Ureter (tissue), 1 donor: Measurements from ENCODE around the gene RBM23. TPM values are rescaled to one million over a fixed set of nuclear protein-coding genes. Genes with fewer than 3 reads are reported as not detected.
"Not testable (repeated sequence)": the region's sequence is repeated elsewhere in the genome, so short reads cannot be mapped to it uniquely, and the experiment has no call there.

Experiments used
- DNase-seq: peaks from one replicate; pipeline ENCODE4 v3.0.0-alpha.2; 2020; ENCODE audit warnings: low spot score
- total RNA-seq: library from RNA; stranded (reverse); gene quantifications from one replicate; pipeline ENCODE4 v1.2.4, GENCODE V29; 2023
- donor health status: DM: yes; HTN: yes; CAD: no.

The RBM23 gene
- total RNA-seq, 1 donor from 2014 or later = 84.4 TPM

GRCh38 chr14:22915886-22916521 lies 2.9 kb downstream of the RBM23 start:
- no peak for DNase-seq

GRCh38 chr14:22914836-22915235 lies 4.1 kb downstream of the RBM23 start:
- not testable (repeated sequence) for DNase-seq

DNA sequence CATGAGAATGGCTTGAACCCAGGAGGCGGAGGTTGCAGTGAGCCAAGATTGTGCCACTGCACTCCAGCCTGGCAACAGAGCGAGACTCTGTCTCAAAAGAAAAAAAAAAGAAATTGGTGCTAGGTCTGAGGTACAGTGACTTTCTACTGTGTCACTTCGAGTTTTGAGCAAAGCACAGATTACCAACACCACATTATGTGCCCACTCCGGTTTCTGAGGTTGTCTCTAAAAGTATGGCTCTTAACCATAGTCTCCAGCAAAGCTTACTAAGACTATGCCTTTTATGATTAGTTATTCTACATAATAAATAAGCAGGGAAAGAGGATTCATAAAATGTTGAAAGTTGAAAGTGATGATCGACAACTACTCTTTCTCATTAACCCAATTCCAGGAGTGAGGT lies 8.0 kb downstream of the RBM23 start:
- DNase-seq = no peak

DNA sequence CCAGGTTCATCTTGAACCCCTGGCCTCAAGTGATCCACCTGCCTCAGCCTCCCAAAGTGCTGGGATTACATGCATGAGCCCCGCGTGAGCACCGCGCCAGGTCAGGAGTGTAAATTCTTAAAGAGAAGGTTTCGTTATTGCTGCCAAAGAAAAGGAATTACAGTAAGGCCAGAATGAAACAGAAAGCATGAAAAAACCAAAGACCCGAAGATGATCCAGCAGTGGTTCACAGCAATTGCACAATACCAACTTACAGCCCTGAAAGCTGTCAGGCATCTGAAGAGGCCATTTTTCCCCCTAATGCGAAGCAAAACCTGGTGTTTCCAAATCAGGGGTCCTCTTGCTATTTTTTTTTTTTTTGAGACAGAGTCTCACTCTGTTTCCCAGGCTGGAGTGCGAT lies 10.3 kb downstream of the RBM23 start:
- DNase-seq = no peak

- DNase-seq = no peak
Observed at GRCh38 chr14:22907429-22907828, 11.5 kb downstream of the RBM23 start.

DNA sequence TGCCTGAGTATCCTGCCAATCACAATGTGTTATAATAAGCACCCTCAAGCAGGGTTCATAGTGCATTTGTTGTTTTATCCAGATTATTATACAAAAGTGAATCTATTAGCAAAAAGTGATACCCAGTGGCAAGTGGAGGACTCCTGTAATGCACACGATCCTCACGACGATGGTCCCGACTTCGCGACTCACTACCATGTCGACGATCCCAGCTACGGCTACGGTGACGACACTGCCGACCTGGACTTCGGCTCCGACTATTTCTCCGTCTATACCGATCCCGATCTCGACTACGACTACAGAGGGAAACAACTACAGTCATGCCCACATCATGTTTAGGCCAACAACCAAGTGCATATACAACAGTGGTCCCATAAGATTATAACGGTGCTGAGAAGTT lies 12.9 kb downstream of the RBM23 start:
- no peak for DNase-seq

DNA sequence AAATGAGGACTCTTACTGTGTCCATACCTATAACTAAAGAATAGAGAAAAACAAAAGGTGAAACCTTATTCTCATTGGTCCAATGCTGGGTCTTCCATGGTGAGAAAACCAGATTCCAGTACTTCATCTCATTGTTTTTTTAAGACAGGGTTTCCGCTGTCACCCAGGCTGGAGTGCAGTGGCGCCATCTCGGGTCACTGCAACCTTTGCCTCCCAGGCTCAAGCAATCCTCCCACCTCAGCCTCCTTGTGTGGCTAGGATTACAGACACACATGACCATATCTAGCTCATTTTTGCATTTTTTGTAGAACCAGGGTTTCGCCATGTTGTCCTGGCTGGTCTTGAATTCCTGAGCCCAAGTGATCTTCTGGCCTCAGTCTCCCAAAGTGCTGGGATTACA lies 13.3 kb downstream of the RBM23 start:
- DNase-seq = no peak

DNA sequence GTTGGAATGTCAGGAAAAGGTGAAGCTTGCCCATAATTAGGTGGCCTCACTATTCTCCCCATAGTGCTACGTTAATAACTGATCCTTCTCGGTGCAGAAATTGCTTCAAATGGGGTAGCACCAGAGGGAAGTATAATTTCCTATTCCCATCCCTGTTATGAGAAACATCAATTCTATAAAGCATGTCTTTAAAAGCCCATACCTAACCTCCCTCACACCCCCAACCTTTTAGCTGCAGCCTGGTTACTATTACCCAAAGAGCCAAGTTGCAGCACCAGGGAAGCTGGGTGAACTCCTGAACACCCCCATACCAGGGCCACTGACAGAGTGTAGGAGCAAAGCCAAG lies 15.2 kb downstream of the RBM23 start:
- DNase-seq = no peak

DNA sequence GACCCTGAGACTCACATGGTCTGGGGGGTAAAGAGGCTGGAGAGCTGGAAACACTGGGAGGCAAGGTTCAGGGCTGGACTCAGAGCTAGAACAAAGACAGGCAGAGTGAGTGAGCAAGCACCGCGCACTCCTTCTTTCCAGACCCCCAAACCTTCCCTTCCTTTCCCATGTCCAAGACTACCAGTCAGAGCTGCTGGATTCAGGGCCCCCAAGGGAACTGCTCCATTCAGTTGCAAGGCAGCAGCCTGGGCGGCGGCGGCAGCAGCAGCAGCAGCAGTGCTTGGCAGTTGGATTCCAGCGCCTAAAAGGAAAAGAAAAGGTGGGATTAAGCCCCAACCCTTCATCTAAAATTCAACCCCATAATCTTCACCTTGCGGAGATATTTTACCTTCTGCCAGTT lies 17.1 kb downstream of the RBM23 start:
- DNase-seq = no peak

DNA sequence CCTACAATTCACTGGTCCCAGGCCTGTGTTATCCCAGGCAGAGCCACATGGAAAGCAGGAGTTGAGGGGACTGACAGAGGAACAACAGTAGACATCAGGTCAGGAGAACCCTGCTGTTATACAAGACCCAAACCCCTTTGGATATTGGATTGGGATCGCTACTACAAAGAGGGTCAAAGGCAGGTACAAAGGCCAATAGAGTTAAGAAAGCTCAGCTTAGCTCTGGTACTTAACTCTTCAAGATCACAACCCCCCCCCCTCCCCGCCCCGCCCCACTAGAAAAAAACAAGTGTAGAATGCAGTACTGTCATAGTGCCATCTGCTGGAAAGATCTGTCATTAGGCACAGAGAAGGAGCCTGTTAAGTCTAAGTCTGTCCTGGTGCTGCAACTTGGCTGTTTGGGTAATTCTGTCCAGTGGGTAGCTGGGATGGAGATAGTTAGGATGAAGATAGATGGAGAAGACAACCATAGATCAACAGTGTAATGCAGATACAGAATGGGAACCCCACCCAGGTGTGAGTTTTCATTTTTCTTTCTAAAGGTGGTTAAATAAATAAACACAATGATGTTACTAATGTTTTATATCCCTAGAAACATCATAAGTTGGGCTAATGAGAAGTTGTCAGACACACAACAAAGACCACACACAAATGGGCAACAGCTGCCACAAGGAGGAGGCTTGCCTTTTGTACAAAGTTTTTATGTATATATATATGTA lies 18.7 kb downstream of the RBM23 start:
- no peak for DNase-seq

DNA sequence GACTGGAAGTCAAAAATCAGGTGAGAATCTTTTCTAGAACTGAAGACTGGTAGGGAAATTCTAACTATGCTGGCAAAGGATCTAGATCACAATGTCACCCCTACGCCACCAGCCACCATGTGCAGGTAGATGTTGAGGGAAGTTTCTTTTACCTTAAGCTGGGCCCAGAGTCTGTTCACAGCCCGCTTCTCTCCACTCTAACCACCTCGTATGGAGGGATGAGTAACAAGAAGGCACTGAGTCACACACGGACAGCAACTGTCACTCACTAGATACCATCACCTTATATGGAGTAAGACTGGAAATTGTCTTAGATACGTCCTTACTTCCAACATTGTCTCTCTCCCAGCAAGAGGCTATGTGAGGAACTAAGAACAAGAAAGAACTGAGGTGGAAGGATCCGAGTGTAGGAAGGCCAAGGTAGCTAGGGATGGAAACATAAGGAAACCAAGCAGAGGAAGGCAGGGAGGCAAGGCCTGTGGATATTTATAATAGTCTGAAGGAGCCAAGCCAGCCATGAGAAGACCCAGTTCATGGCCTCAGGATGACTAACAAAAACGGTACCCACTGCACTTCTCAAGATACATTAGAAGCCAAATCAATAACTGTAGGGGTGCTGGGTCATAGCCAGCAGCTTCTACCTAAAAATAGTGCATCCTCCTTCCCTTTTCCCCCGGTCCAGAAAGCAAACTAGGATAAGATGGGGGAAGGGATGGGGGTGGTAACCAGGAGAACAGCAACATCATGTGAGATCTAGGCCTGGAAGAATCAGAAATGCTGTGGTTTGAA lies 20.5 kb downstream of the RBM23 start:
- no peak for DNase-seq

GRCh38 chr14:22897357-22897756 lies 21.6 kb downstream of the RBM23 start:
- DNase-seq = no peak

- DNase-seq = no peak
Observed at GRCh38 chr14:22896760-22897159, 22.2 kb downstream of the RBM23 start.

DNA sequence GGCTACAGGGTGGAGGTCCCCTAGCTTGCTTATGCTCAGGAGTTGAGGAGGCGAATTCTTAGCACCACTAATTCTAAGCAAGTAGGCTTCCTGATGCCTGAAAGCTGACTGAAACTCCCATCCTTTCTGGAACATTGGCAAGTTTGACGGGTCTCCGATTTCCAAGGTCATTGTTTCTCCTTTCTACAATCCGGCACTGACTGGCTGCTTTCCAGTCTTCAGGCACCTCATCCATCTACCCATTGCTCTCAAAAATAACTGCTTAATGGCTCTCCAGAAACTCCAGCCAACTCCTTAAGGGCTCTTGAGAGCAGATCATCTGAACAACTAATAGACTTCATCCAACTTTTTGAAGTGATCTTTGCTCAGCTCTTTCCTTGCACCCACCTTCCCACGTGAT lies 22.6 kb downstream of the RBM23 start:
- DNase-seq = no peak

- DNase-seq = no peak
Observed at GRCh38 chr14:22895402-22895801, 23.5 kb downstream of the RBM23 start.

DNA sequence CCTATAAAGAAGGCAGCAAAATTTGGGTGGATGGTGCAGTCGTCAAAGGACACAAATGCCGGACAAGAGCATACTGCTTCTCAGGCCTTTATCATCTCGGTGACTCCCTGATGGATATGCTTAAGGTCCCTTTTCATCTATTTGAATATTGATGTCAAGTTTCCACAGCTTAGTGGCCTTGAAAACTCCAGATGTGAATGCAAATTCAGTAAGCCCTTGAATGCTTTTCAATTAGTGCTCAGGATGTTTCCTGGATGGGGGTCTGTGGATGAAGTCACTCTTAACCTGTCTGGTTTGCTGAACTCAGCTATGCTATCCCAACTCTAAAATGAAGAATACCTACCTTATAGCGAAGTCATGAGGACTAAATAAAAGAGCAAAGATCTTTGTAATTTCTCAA lies 25.2 kb downstream of the RBM23 start:
- DNase-seq = no peak

DNA sequence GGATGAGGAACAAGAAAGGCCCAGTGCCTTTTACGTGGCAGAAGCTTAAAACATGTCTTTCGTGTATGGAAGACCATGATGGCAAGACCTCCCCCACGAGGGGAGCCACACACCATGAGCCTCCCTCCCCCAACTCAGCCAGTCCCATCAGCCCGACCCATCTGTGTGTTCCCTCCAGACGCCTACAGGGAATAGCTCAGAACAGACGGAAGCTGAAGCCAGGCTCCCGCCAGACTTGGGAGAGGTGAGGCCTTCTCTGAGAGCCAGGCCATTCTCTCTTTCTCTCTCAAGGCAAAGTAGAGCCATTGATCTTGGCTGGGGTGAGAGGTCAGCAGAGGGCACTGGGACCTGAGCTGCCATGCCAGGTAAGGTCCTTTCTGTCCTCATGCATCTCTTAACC lies 26.5 kb downstream of the RBM23 start:
- no peak for DNase-seq

GRCh38 chr14:22890416-22890815 lies 28.5 kb downstream of the RBM23 start:
- no peak for DNase-seq

DNA sequence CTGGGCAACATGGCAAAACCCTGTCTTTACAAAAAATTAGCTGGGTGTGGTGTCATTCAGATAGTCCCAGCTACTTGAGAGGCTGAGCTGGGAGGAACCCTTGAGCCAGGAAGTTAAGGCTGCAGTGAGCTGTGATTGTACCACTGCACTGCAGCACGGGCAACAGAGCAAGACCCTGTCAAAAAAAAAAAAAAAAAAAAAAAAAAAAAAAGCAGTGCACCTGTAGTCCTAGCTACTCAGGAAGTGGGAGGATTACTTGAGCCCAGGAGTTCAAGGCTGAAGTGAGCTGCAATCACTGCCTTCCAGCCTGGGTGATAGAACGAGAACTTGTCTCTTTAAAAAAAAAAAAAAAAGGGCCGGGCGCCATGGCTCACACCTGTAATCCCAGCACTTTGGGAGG lies 30.3 kb downstream of the RBM23 start:
- DNase-seq = no peak

DNA sequence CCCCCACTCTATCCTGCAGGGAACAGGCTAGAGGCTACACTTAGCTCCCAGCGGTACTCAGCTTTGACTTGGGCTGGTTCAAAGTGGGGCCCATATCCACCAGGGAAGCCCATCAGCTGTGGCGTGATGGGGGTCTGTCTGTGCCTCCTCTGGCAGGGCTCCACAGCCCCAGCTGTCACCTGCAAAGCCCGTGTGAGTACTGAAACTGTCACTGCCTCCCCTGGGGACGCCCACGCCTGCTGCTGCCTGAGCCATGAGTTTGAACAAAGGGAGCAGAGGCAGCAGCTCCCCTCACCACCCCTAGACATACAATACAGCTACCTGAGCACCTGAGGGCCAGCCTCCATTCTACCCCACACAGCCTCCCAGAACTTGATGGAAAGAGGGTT lies 31.0 kb downstream of the RBM23 start:
- DNase-seq = no peak

DNA sequence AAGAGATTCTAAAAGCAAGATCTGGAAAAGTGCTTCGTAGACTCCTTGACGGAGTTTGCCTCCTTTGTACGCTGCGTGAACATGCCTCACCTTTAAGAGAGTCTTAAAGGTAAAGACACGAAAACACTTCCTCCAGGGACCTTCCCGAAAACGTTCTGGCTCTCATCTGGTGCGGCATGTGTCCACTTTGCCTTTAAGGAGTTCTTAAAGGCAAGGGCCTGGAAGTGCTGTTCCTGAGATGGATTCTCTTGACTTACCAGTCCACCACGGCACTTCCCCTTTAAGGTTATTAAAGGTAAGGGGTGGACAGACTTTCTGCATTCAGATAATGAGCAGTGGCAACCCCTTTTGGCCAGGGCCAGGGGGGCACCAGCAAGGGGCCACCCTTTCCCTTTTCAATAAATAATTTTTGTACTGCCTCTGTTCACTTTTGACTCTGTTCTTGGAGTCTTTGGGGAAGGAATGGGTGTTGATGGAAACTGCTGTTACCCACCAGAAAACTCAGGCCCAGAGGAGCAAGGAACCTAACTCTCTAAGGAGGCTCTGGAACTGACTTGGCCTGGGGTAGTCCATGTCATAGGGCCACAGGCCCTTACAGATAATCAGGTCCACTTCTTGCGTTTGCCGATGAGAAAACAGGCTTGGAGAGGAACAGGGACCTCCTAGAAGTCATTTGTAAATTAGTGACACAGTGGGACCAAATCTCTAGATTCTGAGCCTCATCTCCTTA lies 31.5 kb downstream of the RBM23 start:
- peak; percentile 81 for DNase-seq

DNA sequence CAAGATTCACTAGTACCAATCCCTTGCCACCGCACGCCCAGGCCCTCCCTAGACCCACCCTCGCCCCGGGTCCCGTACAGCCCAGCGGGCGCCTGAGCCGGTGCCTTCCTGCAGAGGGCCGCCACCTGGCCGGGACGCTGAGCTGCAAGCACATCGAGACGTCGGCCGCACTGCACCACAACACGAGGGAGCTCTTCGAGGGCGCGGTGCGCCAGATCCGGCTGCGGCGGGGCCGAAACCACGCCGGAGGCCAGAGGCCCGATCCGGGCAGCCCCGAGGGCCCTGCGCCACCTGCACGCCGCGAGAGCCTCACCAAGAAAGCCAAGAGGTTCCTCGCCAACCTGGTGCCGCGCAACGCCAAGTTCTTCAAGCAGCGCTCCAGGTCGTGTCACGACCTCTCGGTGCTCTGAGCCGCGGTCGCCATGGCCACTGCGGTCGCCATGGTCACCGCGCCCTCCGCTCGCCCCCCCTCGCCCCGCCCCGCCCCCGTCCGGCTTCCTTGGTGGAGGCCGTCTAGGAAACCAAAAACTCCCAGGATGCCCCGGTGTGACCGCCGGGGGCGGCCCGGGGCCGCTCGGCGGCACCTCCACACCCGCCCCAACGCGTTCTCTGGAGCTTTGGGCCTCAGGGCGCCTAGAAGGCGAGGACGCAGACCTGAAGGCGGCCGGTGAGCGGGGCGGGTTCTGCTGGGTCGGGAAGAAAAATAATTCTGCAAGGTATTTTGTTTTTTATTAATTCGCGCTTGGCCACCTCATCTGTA lies 32.3 kb downstream of the RBM23 start:
- DNase-seq = peak; percentile 81
